ENCODE results near the gene NUDT21. TPM values are rescaled to one million over a fixed set of nuclear protein-coding genes. Genes with fewer than 3 reads are reported as not detected.
"Not testable (repeated sequence)": the region's sequence is repeated elsewhere in the genome, so short reads cannot be mapped to it uniquely, and the experiment has no call there.

The NUDT21 gene
- total RNA-seq, 1 experiment from 2014 or later: 172 TPM

GRCh38 chr16:56419740-56420548, 31.2 kb downstream of the NUDT21 start:
- no peak for DNase-seq (ENCODE audit: low read depth)

- DNase-seq (ENCODE audit: low read depth): no peak
Measured at GRCh38 chr16:56417138-56417537, 34.0 kb downstream of the NUDT21 start.

- no peak for DNase-seq (ENCODE audit: low read depth)
Measured at GRCh38 chr16:56415875-56416274, 35.3 kb downstream of the NUDT21 start.

- DNase-seq (ENCODE audit: low read depth): no peak
Measured at GRCh38 chr16:56414366-56414765, 36.8 kb downstream of the NUDT21 start.

- DNase-seq (ENCODE audit: low read depth): no peak
Measured at GRCh38 chr16:56413381-56413780, 37.8 kb downstream of the NUDT21 start.

- DNase-seq (ENCODE audit: low read depth): no peak
Measured at GRCh38 chr16:56411624-56412023, 39.5 kb downstream of the NUDT21 start.

GRCh38 chr16:56411123-56411522, 40.0 kb downstream of the NUDT21 start:
- DNase-seq (ENCODE audit: low read depth): no peak

GRCh38 chr16:56409195-56409594, 41.9 kb downstream of the NUDT21 start:
- DNase-seq (ENCODE audit: low read depth): peak; percentile 19

GRCh38 chr16:56408379-56409098, 42.6 kb downstream of the NUDT21 start:
- DNase-seq (ENCODE audit: low read depth): no peak

- no peak for DNase-seq (ENCODE audit: low read depth)
Measured at GRCh38 chr16:56405977-56406672, 45.0 kb downstream of the NUDT21 start.

GRCh38 chr16:56401482-56401881, 49.6 kb downstream of the NUDT21 start:
- DNase-seq (ENCODE audit: low read depth): no peak

GRCh38 chr16:56400458-56400857, 50.7 kb downstream of the NUDT21 start:
- no peak for DNase-seq (ENCODE audit: low read depth)

GRCh38 chr16:56399486-56399885, 51.6 kb downstream of the NUDT21 start:
- no peak for DNase-seq (ENCODE audit: low read depth)

GRCh38 chr16:56399047-56399446, 52.1 kb downstream of the NUDT21 start:
- no peak for DNase-seq (ENCODE audit: low read depth)

- not testable (repeated sequence) for DNase-seq (ENCODE audit: low read depth)
Measured at GRCh38 chr16:56396724-56397123, 54.4 kb downstream of the NUDT21 start.

GRCh38 chr16:56389554-56389953, 61.6 kb downstream of the NUDT21 start:
- peak; percentile 98 for DNase-seq (ENCODE audit: low read depth)

- DNase-seq (ENCODE audit: low read depth): peak; percentile 53
Measured at GRCh38 chr16:56388209-56388608, 62.9 kb downstream of the NUDT21 start.

GRCh38 chr16:56387396-56387795, 63.7 kb downstream of the NUDT21 start:
- no peak for DNase-seq (ENCODE audit: low read depth)

GRCh38 chr16:56384074-56384721, 66.9 kb downstream of the NUDT21 start:
- DNase-seq (ENCODE audit: low read depth): no peak

- peak; percentile 96 for DNase-seq (ENCODE audit: low read depth)
Measured at GRCh38 chr16:56382901-56383355, 68.2 kb downstream of the NUDT21 start.

GRCh38 chr16:56382459-56382858, 68.7 kb downstream of the NUDT21 start:
- DNase-seq (ENCODE audit: low read depth): no peak
